Measurements from ENCODE around the gene GALNT2. TPM values are rescaled to one million over a fixed set of nuclear protein-coding genes. Genes with fewer than 3 reads are reported as not detected.
A peak's percentile ranks its signal among the peaks of the same experiment; 100 is the strongest.

The GALNT2 gene
- polyA plus RNA-seq, 4 donors: 10.8 to 43.9 (median 23.3) TPM

DNA sequence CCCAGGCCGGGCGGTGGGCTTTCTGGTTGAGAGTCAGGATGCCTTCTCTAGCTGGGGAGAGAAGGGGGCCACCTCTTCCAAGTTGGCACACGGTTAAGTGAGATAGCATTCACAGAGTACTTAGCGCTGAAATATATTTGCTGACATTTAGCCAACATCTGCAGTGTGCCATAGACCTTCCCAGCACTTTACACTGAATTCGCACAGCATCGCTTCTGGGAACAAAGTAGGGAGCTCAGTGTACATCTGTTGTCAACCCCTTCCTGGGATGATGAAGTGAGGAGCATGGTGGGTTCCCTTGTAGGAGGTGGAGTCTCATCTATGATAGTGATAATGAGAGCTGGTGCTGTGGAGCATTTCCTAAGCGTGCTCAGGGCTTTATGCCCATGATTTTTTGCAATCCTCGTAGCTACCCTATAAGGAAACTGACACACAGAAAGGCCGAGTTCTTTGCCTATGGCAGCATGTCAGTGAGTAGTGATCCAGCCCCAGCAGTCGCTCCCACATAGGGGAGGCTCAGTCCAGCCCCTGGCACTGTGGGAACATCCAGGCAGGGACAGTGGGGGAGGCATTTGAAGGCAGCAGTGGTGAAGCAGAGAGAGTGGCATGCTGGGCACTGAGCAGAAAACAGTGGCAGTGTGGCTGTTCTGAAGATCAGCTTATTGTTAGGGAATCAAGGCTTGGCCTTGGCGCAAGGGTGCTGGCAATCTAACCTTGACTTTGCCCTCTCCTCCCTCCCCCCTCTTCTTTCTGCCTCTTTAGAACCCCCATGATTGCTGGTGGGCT is 182.8 kb downstream of the GALNT2 start:
- Histone ChIP-seq H3K27me3 (ENCODE audit: control insufficient read depth in 3 of 3, insufficient read depth in 3 of 3, low read length in 3 of 3) (no peaks in the 10 kb centered on the region), H3K4me3 (ENCODE audit: low read depth in 1 of 3, low read length in 3 of 3) (no peak overlapping the region), H3K27ac (ENCODE audit: low read depth in 1 of 3, low read length in 2 of 3) (no peak overlapping the region), H3K9me3 (ENCODE audit: control insufficient read depth in 2 of 2, insufficient read depth in 1 of 2, low read depth in 1 of 2, low read length in 1 of 2) (peaks cover 0 to 4% of the 10 kb centered on the region in 2 donors), H3K36me3 (ENCODE audit: control insufficient read depth in 3 of 3, insufficient read depth in 2 of 3, low read depth in 1 of 3, low read length in 3 of 3) (peaks cover 6 to 55% (median 13%) of the 10 kb centered on the region in 3 donors), H3K4me1 (ENCODE audit: control insufficient read depth in 3 of 3, insufficient read depth in 2 of 3, low read depth in 1 of 3, low read length in 2 of 3) (no peaks in the 10 kb centered on the region)
- DNase-seq (no peak), FAIRE-seq (no peak)
- WGBS, 3 donors: 95% methylated on average over 11 of the region's 11 CpGs

DNA sequence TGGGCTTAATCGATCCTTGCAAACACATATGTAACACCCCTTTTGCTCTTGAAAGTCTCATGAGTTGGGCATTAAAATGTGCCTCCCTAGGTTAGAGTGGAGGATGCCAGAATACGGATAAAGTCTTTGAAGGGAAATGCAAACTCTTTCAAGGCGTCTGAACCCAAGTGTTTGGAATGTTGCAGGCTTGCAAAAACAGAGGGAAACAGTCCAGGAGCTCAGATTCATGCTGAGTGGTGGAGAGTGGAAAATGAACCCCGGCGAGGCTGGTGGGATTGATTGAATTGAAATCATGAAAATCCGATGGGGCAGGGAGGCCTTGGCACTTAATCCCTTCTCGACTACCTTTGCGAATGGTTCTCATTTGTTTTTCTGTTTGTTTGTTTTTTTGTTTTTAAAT is 183.6 kb downstream of the GALNT2 start:
- Histone ChIP-seq H3K4me1 (ENCODE audit: control insufficient read depth in 3 of 3, insufficient read depth in 2 of 3, low read depth in 1 of 3, low read length in 2 of 3) (no peaks in the 10 kb centered on the region), H3K36me3 (ENCODE audit: control insufficient read depth in 3 of 3, insufficient read depth in 2 of 3, low read depth in 1 of 3, low read length in 3 of 3) (peaks cover 9 to 59% (median 17%) of the 10 kb centered on the region in 3 donors), H3K4me3 (ENCODE audit: low read depth in 1 of 3, low read length in 3 of 3) (no peak overlapping the region), H3K27ac (ENCODE audit: low read depth in 1 of 3, low read length in 2 of 3) (no peak overlapping the region), H3K27me3 (ENCODE audit: control insufficient read depth in 3 of 3, insufficient read depth in 3 of 3, low read length in 3 of 3) (no peaks in the 10 kb centered on the region), H3K9me3 (ENCODE audit: control insufficient read depth in 2 of 2, insufficient read depth in 1 of 2, low read depth in 1 of 2, low read length in 1 of 2) (peaks cover 0 to 4% of the 10 kb centered on the region in 2 donors)
- DNase-seq (no peak), FAIRE-seq (no peak)
- WGBS, 3 donors: 85 to 90% (median 89%) methylated on average over 8 of the region's 8 CpGs

DNA sequence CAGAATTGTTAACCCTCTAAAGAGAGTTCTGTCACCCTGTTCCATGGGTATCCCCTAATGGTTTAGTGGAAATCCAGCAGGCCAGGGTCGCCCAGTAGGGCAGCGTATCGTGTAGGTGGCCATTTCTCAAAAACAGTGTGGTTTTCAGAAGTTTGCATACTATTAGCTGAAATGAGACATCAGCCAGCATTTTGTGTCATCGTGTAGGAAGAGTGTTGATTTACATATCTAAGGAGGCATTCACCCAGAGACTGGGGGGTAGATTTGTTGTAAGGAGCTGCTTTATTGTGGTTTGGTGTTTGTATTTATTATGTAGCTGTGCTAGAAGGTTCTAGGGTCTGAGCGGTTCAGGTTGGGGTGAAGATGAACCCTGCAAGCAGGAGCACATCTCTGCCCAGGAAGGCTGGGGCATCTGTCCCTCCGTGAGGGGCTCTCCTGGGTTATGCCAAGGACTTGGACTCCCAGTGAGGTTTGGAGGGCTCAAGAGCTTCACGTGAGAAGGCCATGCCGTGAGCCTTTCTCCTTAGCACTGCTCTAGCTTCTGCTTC is 184.7 kb downstream of the GALNT2 start:
- Histone ChIP-seq H3K9me3 (ENCODE audit: control insufficient read depth in 2 of 2, insufficient read depth in 1 of 2, low read depth in 1 of 2, low read length in 1 of 2) (peaks cover 0 to 4% of the 10 kb centered on the region in 2 donors), H3K27ac (ENCODE audit: low read depth in 1 of 3, low read length in 2 of 3) (no peak overlapping the region), H3K27me3 (ENCODE audit: control insufficient read depth in 3 of 3, insufficient read depth in 3 of 3, low read length in 3 of 3) (no peaks in the 10 kb centered on the region), H3K4me3 (ENCODE audit: low read depth in 1 of 3, low read length in 3 of 3) (no peak overlapping the region), H3K36me3 (ENCODE audit: control insufficient read depth in 3 of 3, insufficient read depth in 2 of 3, low read depth in 1 of 3, low read length in 3 of 3) (peaks cover 9 to 54% (median 14%) of the 10 kb centered on the region in 3 donors), H3K4me1 (ENCODE audit: control insufficient read depth in 3 of 3, insufficient read depth in 2 of 3, low read depth in 1 of 3, low read length in 2 of 3) (no peaks in the 10 kb centered on the region)
- FAIRE-seq: no peak
- no peak for DNase-seq
- 78 to 94% (median 82%) methylated on average over 8 of the region's 8 CpGs for WGBS, 3 donors

DNA sequence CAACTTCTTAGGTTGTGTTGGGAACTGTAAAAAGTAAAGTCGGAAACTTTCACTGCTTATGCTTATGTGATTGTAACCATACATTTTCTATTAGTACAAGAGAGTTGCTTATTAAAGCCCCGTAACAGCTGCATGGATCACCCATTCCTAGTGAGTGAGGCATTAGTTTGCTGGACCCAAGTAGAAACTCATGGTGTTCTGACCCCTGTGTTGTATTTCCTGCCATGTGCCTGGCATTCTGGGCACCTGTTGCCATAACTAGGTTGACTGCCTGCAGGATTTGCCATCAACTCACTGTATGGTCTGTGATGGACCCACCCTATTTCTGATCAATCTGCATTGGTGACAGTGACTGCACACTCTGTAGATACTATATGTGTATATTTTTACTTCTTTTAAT is 186.1 kb downstream of the GALNT2 start:
- FAIRE-seq (no peak), DNase-seq (no peak)
- Histone ChIP-seq H3K36me3 (ENCODE audit: control insufficient read depth in 3 of 3, insufficient read depth in 2 of 3, low read depth in 1 of 3, low read length in 3 of 3) (peaks cover 7 to 53% (median 14%) of the 10 kb centered on the region in 3 donors), H3K4me3 (ENCODE audit: low read depth in 1 of 3, low read length in 3 of 3) (no peak overlapping the region), H3K27ac (ENCODE audit: low read depth in 1 of 3, low read length in 2 of 3) (no peak overlapping the region), H3K27me3 (ENCODE audit: control insufficient read depth in 3 of 3, insufficient read depth in 3 of 3, low read length in 3 of 3) (no peaks in the 10 kb centered on the region), H3K9me3 (ENCODE audit: control insufficient read depth in 2 of 2, insufficient read depth in 1 of 2, low read depth in 1 of 2, low read length in 1 of 2) (peaks cover 0 to 4% of the 10 kb centered on the region in 2 donors), H3K4me1 (ENCODE audit: control insufficient read depth in 3 of 3, insufficient read depth in 2 of 3, low read depth in 1 of 3, low read length in 2 of 3) (no peaks in the 10 kb centered on the region)
- WGBS, 3 donors: 96 to 100% (median 99%) methylated on average over 2 of the region's 2 CpGs

DNA sequence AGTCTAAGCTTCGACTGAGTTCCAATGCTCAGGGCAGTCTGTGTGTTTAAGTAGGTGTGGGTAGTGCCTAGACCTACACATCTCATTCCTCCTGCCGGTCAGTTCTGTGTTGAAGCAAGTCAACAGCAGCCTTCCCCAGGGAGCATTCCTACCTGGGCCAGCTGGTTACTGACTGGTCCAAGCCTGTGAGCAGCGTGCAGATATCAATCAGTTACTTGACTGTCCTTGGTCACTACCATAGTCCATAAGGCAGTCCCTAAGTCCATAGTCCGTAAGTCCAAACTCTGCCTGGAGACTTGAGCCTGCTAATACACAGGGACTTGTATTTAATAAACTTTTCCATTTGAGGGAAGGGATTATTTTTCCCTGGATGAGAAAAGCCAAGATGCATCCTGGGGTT is 187.2 kb downstream of the GALNT2 start:
- Histone ChIP-seq H3K4me1 (ENCODE audit: control insufficient read depth in 3 of 3, insufficient read depth in 2 of 3, low read depth in 1 of 3, low read length in 2 of 3) (no peaks in the 10 kb centered on the region), H3K27me3 (ENCODE audit: control insufficient read depth in 3 of 3, insufficient read depth in 3 of 3, low read length in 3 of 3) (no peaks in the 10 kb centered on the region), H3K4me3 (ENCODE audit: low read depth in 1 of 3, low read length in 3 of 3) (no peak overlapping the region), H3K27ac (ENCODE audit: low read depth in 1 of 3, low read length in 2 of 3) (no peak overlapping the region), H3K9me3 (ENCODE audit: control insufficient read depth in 2 of 2, insufficient read depth in 1 of 2, low read depth in 1 of 2, low read length in 1 of 2) (peaks cover 0 to 4% of the 10 kb centered on the region in 2 donors), H3K36me3 (ENCODE audit: control insufficient read depth in 3 of 3, insufficient read depth in 2 of 3, low read depth in 1 of 3, low read length in 3 of 3) (peaks cover 7 to 46% (median 9%) of the 10 kb centered on the region in 3 donors)
- FAIRE-seq (no peak), DNase-seq (peak in 1 of 2 donors; percentile 77)
- 77 to 84% (median 78%) methylated on average over 4 of the region's 4 CpGs for WGBS, 3 donors

DNA sequence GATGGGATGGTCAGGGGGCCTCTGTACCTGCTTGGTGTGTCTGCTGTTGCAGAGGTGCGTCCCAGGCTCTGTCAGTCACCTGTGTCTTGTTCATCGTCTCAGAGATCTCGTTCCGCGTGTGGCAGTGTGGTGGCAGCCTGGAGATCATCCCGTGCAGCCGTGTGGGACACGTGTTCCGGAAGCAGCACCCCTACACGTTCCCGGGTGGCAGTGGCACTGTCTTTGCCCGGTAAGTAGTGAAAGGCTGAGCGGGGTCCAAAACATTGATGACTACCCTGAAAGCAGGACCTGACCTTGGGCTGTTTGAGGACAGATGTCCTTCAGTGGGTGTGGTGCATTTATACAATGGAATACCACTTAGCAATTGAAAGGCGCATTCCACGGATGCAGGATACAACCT is 188.1 kb downstream of the GALNT2 start:
- Histone ChIP-seq H3K27ac (ENCODE audit: low read depth in 1 of 3, low read length in 2 of 3) (no peak overlapping the region), H3K9me3 (ENCODE audit: control insufficient read depth in 2 of 2, insufficient read depth in 1 of 2, low read depth in 1 of 2, low read length in 1 of 2) (peaks cover 0 to 4% of the 10 kb centered on the region in 2 donors), H3K4me1 (ENCODE audit: control insufficient read depth in 3 of 3, insufficient read depth in 2 of 3, low read depth in 1 of 3, low read length in 2 of 3) (no peaks in the 10 kb centered on the region), H3K27me3 (ENCODE audit: control insufficient read depth in 3 of 3, insufficient read depth in 3 of 3, low read length in 3 of 3) (no peaks in the 10 kb centered on the region), H3K36me3 (ENCODE audit: control insufficient read depth in 3 of 3, insufficient read depth in 2 of 3, low read depth in 1 of 3, low read length in 3 of 3) (peaks cover 8 to 40% (median 9%) of the 10 kb centered on the region in 3 donors), H3K4me3 (ENCODE audit: low read depth in 1 of 3, low read length in 3 of 3) (no peak overlapping the region)
- no peak for DNase-seq
- no peak for FAIRE-seq
- 92 to 97% (median 96%) methylated on average over 15 of the region's 15 CpGs for WGBS, 3 donors

DNA sequence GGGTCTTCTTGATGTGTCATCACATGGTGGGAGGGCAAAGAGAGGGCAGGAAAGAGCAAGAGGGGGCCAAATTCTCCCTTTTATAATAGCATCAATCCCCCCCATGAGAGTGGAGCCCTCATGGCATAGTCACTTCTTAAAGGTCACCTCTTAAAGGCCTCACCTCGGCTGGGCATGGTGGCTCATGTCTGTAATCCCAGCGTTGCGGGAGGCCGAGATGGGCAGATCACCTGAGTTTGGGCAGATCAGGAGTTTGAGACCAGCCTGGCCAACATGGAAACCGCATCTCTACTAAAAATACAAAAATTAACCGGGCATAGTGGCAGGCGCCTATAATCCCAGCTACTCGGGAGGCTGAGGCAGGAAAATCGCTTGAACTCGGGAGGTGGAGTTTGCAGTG is 189.0 kb downstream of the GALNT2 start:
- FAIRE-seq (no peak), DNase-seq (no peak)
- WGBS, 3 donors: 97 to 98% (median 97%) methylated on average over 10 of the region's 10 CpGs
- H3K27me3 ChIP-seq (ENCODE audit: control insufficient read depth in 3 of 3, insufficient read depth in 3 of 3, low read length in 3 of 3): no peaks in the 10 kb centered on the region
- peaks cover 0 to 4% of the 10 kb centered on the region in 2 donors for H3K9me3 ChIP-seq (ENCODE audit: control insufficient read depth in 2 of 2, insufficient read depth in 1 of 2, low read depth in 1 of 2, low read length in 1 of 2)
- peaks cover 4 to 36% (median 6%) of the 10 kb centered on the region in 3 donors for H3K36me3 ChIP-seq (ENCODE audit: control insufficient read depth in 3 of 3, insufficient read depth in 2 of 3, low read depth in 1 of 3, low read length in 3 of 3)
- H3K4me3 ChIP-seq (ENCODE audit: low read depth in 1 of 3, low read length in 3 of 3): no peak overlapping the region
- H3K4me1 ChIP-seq (ENCODE audit: control insufficient read depth in 3 of 3, insufficient read depth in 2 of 3, low read depth in 1 of 3, low read length in 2 of 3): no peaks in the 10 kb centered on the region
- H3K27ac ChIP-seq (ENCODE audit: low read depth in 1 of 3, low read length in 2 of 3): no peak overlapping the region

DNA sequence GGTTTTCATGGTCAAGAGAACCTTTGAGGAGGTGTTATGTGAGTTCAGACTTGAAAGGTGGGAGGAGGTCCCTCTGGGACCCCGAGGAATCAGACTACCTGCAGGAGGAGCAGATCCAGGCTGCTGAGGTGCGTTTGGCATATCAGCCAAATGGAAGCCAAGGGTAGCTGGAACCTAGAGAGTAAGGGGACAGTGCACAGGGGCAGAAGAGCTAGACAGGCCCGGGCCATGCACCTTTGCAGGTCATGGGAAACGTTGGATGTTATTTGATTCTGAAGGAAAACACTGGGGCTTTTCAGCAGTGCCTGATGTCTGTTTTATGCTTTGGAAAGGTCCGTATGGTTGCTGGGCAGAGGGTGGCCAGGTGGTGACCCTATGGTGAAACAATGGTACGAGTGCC is 189.9 kb downstream of the GALNT2 start:
- no peak for FAIRE-seq
- H3K36me3 ChIP-seq (ENCODE audit: control insufficient read depth in 3 of 3, insufficient read depth in 2 of 3, low read depth in 1 of 3, low read length in 3 of 3): peaks cover 4 to 35% (median 6%) of the 10 kb centered on the region in 3 donors

More for the DNA sequence above, 189.9 kb downstream of the GALNT2 start:
- peaks cover 0 to 4% of the 10 kb centered on the region in 2 donors for H3K9me3 ChIP-seq (ENCODE audit: control insufficient read depth in 2 of 2, insufficient read depth in 1 of 2, low read depth in 1 of 2, low read length in 1 of 2)
- no peak overlapping the region for H3K4me3 ChIP-seq (ENCODE audit: low read depth in 1 of 3, low read length in 3 of 3)
- H3K27me3 ChIP-seq (ENCODE audit: control insufficient read depth in 3 of 3, insufficient read depth in 3 of 3, low read length in 3 of 3): no peaks in the 10 kb centered on the region
- no peak overlapping the region for H3K27ac ChIP-seq (ENCODE audit: low read depth in 1 of 3, low read length in 2 of 3)
- DNase-seq: no peak
- 89 to 92% (median 90%) methylated on average over 6 of the region's 6 CpGs for WGBS, 3 donors
- H3K4me1 ChIP-seq (ENCODE audit: control insufficient read depth in 3 of 3, insufficient read depth in 2 of 3, low read depth in 1 of 3, low read length in 2 of 3): no peaks in the 10 kb centered on the region

Data from small intestine (tissue), 7 donors.